Measurements from ENCODE around the gene BRMS1.

GRCh38 chr11:66292543-66293332 is 52.2 kb downstream of the BRMS1 start:
- no peak for TF ChIP-seq YY1 (IDR thresholded peaks at IDR 0.05)
- TF ChIP-seq, protein P1, sequence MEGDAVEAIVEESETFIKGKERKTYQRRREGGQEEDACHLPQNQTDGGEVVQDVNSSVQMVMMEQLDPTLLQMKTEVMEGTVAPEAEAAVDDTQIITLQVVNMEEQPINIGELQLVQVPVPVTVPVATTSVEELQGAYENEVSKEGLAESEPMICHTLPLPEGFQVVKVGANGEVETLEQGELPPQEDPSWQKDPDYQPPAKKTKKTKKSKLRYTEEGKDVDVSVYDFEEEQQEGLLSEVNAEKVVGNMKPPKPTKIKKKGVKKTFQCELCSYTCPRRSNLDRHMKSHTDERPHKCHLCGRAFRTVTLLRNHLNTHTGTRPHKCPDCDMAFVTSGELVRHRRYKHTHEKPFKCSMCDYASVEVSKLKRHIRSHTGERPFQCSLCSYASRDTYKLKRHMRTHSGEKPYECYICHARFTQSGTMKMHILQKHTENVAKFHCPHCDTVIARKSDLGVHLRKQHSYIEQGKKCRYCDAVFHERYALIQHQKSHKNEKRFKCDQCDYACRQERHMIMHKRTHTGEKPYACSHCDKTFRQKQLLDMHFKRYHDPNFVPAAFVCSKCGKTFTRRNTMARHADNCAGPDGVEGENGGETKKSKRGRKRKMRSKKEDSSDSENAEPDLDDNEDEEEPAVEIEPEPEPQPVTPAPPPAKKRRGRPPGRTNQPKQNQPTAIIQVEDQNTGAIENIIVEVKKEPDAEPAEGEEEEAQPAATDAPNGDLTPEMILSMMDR (IDR thresholded peaks at IDR 0.05; ENCODE audit: low read depth, low read length, missing input control): no peak
- no peak for TF ChIP-seq SP1 (IDR thresholded peaks at IDR 0.05)
- TF ChIP-seq TAF1 (conservative IDR thresholded peaks at IDR 0.05): no peak
- TF ChIP-seq MAX (IDR thresholded peaks at IDR 0.05): no peak
- TF ChIP-seq RAD21 (IDR thresholded peaks at IDR 0.05): no peak
- TF ChIP-seq FOXA1 (IDR thresholded peaks at IDR 0.05): no peak
- no peak for TF ChIP-seq REST (IDR thresholded peaks at IDR 0.05)
- TF ChIP-seq JUND (IDR thresholded peaks at IDR 0.05): no peak
- no peak for TF ChIP-seq EGR1 (IDR thresholded peaks at IDR 0.05; ENCODE audit: low read depth in 2 of 2)
- TF ChIP-seq ZBTB33 (IDR thresholded peaks at IDR 0.05): no peak
